ENCODE measurements around the gene MYOZ3. TPM values are rescaled to one million over a fixed set of nuclear protein-coding genes. Genes with fewer than 3 reads are reported as not detected.

Gene MYOZ3
- total RNA-seq, 2 donors from 2014 or later = 12.4 to 15.8 TPM

DNA sequence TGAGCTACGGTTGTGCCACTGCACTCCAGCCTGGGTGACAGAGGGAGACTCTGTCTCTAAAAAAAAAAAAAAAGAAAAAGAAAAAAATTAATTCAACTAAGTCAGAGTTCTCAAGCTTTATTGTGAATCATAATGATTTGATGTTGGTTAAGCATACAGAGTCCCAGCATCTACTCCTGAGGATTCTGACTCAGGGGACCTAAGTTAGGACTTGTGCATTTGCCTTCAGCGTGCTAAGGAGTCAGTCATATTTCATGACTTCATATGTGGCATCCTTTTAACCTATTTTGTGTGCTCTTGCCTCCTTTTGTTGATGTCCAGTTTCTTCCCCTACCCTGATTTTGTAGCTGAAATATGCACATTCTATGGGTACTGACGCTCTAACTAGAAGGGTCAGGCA lies 2.9 kb downstream of the MYOZ3 start:
- no peak for DNase-seq
- Histone ChIP-seq H3K4me1 (ENCODE audit: control insufficient read depth, insufficient read depth, low read length) (peaks cover 15% of the 10 kb centered on the region), H3K36me3 (ENCODE audit: control insufficient read depth, insufficient read depth, low read length) (no peaks in the 10 kb centered on the region), H3K27me3 (ENCODE audit: control insufficient read depth, insufficient read depth, low read length, poor library complexity, severe bottlenecking) (no peaks in the 10 kb centered on the region), H3K9me3 (ENCODE audit: control insufficient read depth, low read length) (no peaks in the 10 kb centered on the region), H3K4me3 (ENCODE audit: low read length) (no peak overlapping the region), H3K9ac (ENCODE audit: extremely low read depth, low read length, poor library complexity, severe bottlenecking) (no peak overlapping the region), H3K27ac (ENCODE audit: low read depth, low read length) (no peak overlapping the region)
- peaks cover 25% of the 10 kb centered on the region for H3K4me1 Mint-ChIP-seq
- WGBS, 2 experiments (ENCODE audit: insufficient coverage in 1 of 2, insufficient read length in 1 of 2) = 96 to 98% methylated on average over 2 to 3 of the region's 3 CpGs
- H3K36me3 Mint-ChIP-seq (ENCODE audit: low read depth) = peaks cover 4% of the 10 kb centered on the region
- peaks cover 4% of the 10 kb centered on the region for H3K27me3 Mint-ChIP-seq (ENCODE audit: insufficient read depth)
- H3K27ac Mint-ChIP-seq = no peak overlapping the region
- TF ChIP-seq, protein P1, sequence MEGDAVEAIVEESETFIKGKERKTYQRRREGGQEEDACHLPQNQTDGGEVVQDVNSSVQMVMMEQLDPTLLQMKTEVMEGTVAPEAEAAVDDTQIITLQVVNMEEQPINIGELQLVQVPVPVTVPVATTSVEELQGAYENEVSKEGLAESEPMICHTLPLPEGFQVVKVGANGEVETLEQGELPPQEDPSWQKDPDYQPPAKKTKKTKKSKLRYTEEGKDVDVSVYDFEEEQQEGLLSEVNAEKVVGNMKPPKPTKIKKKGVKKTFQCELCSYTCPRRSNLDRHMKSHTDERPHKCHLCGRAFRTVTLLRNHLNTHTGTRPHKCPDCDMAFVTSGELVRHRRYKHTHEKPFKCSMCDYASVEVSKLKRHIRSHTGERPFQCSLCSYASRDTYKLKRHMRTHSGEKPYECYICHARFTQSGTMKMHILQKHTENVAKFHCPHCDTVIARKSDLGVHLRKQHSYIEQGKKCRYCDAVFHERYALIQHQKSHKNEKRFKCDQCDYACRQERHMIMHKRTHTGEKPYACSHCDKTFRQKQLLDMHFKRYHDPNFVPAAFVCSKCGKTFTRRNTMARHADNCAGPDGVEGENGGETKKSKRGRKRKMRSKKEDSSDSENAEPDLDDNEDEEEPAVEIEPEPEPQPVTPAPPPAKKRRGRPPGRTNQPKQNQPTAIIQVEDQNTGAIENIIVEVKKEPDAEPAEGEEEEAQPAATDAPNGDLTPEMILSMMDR (conservative IDR thresholded peaks at IDR 0.05) = no peak
- H3K4me3 Mint-ChIP-seq = no peak overlapping the region
- H3K9me3 Mint-ChIP-seq = no peaks in the 10 kb centered on the region

DNA sequence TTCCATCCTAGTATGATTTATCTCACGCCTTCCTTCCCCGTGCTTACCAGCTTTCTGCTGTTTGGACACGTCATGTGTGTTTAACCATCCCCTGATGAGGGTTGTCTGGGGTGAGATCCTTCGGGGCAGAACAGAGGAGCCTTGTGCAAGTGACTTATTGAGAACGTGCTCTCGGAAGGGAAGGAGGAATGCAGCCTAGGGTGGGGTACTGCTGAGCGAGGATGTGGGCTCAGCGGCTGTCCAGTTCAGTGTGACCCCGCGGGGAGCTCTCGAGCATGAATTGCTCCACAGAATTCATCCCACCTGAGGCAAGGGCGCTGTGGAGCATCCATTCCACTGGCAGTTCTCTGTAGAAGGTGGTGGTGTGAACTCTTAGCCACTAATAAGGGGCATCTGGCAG lies 4.0 kb downstream of the MYOZ3 start:
- Histone ChIP-seq H3K4me3 (ENCODE audit: low read length) (no peak overlapping the region), H3K36me3 (ENCODE audit: control insufficient read depth, insufficient read depth, low read length) (no peaks in the 10 kb centered on the region), H3K4me1 (ENCODE audit: control insufficient read depth, insufficient read depth, low read length) (peaks cover 8% of the 10 kb centered on the region), H3K9ac (ENCODE audit: extremely low read depth, low read length, poor library complexity, severe bottlenecking) (no peak overlapping the region), H3K27ac (ENCODE audit: low read depth, low read length) (no peak overlapping the region), H3K9me3 (ENCODE audit: control insufficient read depth, low read length) (peaks cover 2% of the 10 kb centered on the region), H3K27me3 (ENCODE audit: control insufficient read depth, insufficient read depth, low read length, poor library complexity, severe bottlenecking) (no peaks in the 10 kb centered on the region)
- H3K27ac Mint-ChIP-seq = no peak overlapping the region
- 86 to 95% methylated on average over 3 to 12 of the region's 12 CpGs for WGBS, 2 experiments (ENCODE audit: insufficient coverage in 1 of 2, insufficient read length in 1 of 2)
- H3K9me3 Mint-ChIP-seq = peaks cover 2% of the 10 kb centered on the region
- TF ChIP-seq, protein P1 (conservative IDR thresholded peaks at IDR 0.05) = no peak
- no peak for DNase-seq
- H3K36me3 Mint-ChIP-seq (ENCODE audit: low read depth) = peaks cover 8% of the 10 kb centered on the region
- H3K4me1 Mint-ChIP-seq = peaks cover 22% of the 10 kb centered on the region
- peaks cover 4% of the 10 kb centered on the region for H3K27me3 Mint-ChIP-seq (ENCODE audit: insufficient read depth)
- no peak overlapping the region for H3K4me3 Mint-ChIP-seq

DNA sequence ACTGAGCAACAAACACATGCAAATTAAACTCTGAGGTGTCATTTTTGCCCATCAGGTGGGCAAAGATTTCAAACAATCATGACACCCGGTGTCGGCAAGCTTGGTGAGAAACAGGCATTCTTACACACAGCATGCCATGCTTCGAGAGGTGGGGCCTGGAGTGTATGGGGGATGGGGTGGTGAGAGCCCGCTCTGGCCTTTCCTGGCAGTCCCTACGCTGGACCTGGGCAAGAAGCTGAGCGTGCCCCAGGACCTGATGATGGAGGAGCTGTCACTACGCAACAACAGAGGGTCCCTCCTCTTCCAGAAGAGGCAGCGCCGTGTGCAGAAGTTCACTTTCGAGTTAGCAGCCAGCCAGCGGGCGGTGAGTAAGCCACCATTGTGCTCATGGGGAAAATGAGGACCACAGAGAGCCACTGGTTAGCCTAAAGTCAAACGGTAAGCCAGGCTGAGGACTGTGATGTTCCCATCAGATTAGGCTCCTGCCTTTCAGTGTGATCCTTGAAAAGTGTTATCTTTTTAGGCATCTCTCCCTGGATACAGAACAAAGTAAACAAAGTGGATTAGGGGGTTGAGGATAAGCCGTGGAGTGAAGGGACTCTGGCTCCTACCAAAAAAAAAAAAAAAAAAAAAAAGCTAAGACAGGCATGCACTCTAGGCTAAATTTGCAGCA lies 9.4 kb downstream of the MYOZ3 start:
- no peak for DNase-seq
- TF ChIP-seq, protein P1 (conservative IDR thresholded peaks at IDR 0.05) = no peak
- H3K9me3 Mint-ChIP-seq = peaks cover 4% of the 10 kb centered on the region
- peak overlapping the region; percentile 88 for H3K27ac Mint-ChIP-seq
- no peaks in the 10 kb centered on the region for H3K27me3 Mint-ChIP-seq (ENCODE audit: insufficient read depth)
- no peaks in the 10 kb centered on the region for H3K27me3 ChIP-seq (ENCODE audit: control insufficient read depth, insufficient read depth, low read length, poor library complexity, severe bottlenecking)
- WGBS, 2 experiments (ENCODE audit: insufficient coverage in 1 of 2, insufficient read length in 1 of 2) = 62 to 75% methylated on average over 12 to 14 of the region's 14 CpGs
- peaks cover 21% of the 10 kb centered on the region for H3K4me1 Mint-ChIP-seq
- peaks cover 9% of the 10 kb centered on the region for H3K36me3 Mint-ChIP-seq (ENCODE audit: low read depth)
- peak overlapping the region; percentile 32 for H3K4me3 ChIP-seq (ENCODE audit: low read length)
- peaks cover 5% of the 10 kb centered on the region for H3K9me3 ChIP-seq (ENCODE audit: control insufficient read depth, low read length)
- H3K36me3 ChIP-seq (ENCODE audit: control insufficient read depth, insufficient read depth, low read length) = no peaks in the 10 kb centered on the region
- H3K9ac ChIP-seq (ENCODE audit: extremely low read depth, low read length, poor library complexity, severe bottlenecking) = no peak overlapping the region
- peak overlapping the region; percentile 81 for H3K4me3 Mint-ChIP-seq
- no peak overlapping the region for H3K27ac ChIP-seq (ENCODE audit: low read depth, low read length)
- H3K4me1 ChIP-seq (ENCODE audit: control insufficient read depth, insufficient read depth, low read length) = peaks cover 8% of the 10 kb centered on the region

Measured in endodermal cell (in vitro differentiated cells).